SK-N-SH treated with all-trans-retinoic acid at 6 μM for 48 hours (cell line): Measurements from ENCODE around the gene PHF3.

Experiments used
- CSDC2 ChIP-seq: fragments of 250-450 bp; sonication (Bioruptor Pico); IDR thresholded peaks from 2 replicates; pipeline ENCODE4 v1.5.0; 2020; ENCODE audit warnings: mild to moderate bottlenecking, moderate library complexity
- CSRNP3 ChIP-seq: fragments of 250-450 bp; sonication (Bioruptor Pico); IDR thresholded peaks from 2 replicates; pipeline ENCODE4 v1.5.1; 2021; ENCODE audit warnings: mild to moderate bottlenecking, moderate library complexity
- PPARA ChIP-seq: fragments of 250-450 bp; sonication (Bioruptor Pico); IDR thresholded peaks from 2 replicates; pipeline ENCODE4 v1.5.0; 2020; ENCODE audit warnings: mild to moderate bottlenecking, borderline replicate concordance
- RARB ChIP-seq: fragments of 250-450 bp; sonication (Bioruptor Pico); IDR thresholded peaks from 2 replicates; pipeline ENCODE4 v1.8.0; 2021; ENCODE audit warnings: mild to moderate bottlenecking, moderate library complexity
- TOX ChIP-seq: fragments of 250-450 bp; sonication (Bioruptor Pico); IDR thresholded peaks from 2 replicates; pipeline ENCODE4 v1.8.0; 2021; ENCODE audit warnings: mild to moderate bottlenecking, moderate library complexity, borderline replicate concordance
- ZFP30 ChIP-seq: fragments of 450-650 bp; formaldehyde crosslinking; IDR thresholded peaks from 2 replicates; pipeline ENCODE4 v1.5.0; 2022; ENCODE audit warnings: mild to moderate bottlenecking, moderate library complexity
- ZNF565 ChIP-seq: fragments of 450-650 bp; formaldehyde crosslinking; conservative IDR thresholded peaks from 2 replicates; pipeline ENCODE4 v1.5.0; 2020; ENCODE audit warnings: low read depth, mild to moderate bottlenecking, moderate library complexity
- ZNF8 ChIP-seq: fragments of 450-650 bp; formaldehyde crosslinking; IDR thresholded peaks from 2 replicates; pipeline ENCODE4 v1.5.0; 2020; ENCODE audit warnings: mild to moderate bottlenecking, moderate library complexity

GRCh38 chr6:63671098-63671754, 35.6 kb downstream of the PHF3 start:
- no peak for TF ChIP-seq RARB (CRISPR knock-in tag)
- TF ChIP-seq PPARA (CRISPR knock-in tag) = no peak
- no peak for TF ChIP-seq CSRNP3 (CRISPR knock-in tag)
- TF ChIP-seq ZFP30 = no peak
- TF ChIP-seq ZNF8 = no peak
- no peak for TF ChIP-seq TOX
- TF ChIP-seq ZNF565 = no peak
- TF ChIP-seq CSDC2 (CRISPR knock-in tag) = no peak
